ENCODE data around the gene CEP70.
"Not testable (repeated sequence)": the region's sequence is repeated elsewhere in the genome, so short reads cannot be mapped to it uniquely, and the experiment has no call there.

CEP70 gene

GRCh38 chr3:138459619-138460535 is 134.2 kb downstream of the CEP70 start:
- TF ChIP-seq POLR2A (IDR thresholded peaks at IDR 0.05; ENCODE audit: low read depth, low read length) = no peak
- FAIRE-seq (no peak), DNase-seq (ENCODE audit: insufficient read length, low spot score) (no peak)

DNA sequence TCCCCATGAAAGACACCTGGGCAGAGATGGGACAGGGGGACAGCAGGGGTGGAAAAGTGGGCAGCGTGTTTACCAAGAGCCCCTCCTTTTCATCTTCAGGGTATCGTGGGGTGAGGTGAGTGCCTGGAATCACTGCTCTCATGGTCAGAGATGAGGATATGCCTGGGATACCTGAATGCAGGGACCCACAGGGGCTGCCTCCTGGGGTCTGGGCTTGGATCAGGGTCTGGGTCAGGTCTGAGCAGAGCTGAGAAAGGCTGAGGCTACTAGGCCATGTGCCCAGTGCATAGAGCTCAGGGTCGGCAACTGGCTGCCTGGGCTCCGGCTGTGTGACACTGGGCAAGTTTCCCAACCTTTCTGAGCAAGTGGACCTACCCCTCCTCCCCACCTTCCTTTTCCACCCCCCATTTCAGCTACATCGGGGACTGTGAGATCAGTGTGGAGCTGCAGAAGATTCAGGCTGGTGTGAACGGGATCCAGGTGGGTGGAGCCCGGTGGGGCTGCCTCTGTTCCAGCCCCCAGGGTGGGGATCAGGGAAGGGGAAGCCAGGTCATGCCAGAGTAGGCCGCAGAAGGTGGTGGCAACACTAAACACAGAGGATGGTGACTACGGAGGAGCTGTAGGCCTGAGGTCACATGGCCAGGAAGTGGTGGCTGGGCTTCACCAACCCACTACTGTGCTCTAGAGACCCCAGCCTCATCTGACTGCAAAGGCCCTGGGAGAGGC is 135.1 kb downstream of the CEP70 start:
- no peak for TF ChIP-seq POLR2A (IDR thresholded peaks at IDR 0.05; ENCODE audit: low read depth, low read length)
- FAIRE-seq (no peak), DNase-seq (ENCODE audit: insufficient read length, low spot score) (no peak)

- no peak for TF ChIP-seq POLR2A (IDR thresholded peaks at IDR 0.05; ENCODE audit: low read depth, low read length)
- DNase-seq (ENCODE audit: insufficient read length, low spot score) = no peak
- no peak for FAIRE-seq
Measured at GRCh38 chr3:138457863-138458735, 136.0 kb downstream of the CEP70 start.

DNA sequence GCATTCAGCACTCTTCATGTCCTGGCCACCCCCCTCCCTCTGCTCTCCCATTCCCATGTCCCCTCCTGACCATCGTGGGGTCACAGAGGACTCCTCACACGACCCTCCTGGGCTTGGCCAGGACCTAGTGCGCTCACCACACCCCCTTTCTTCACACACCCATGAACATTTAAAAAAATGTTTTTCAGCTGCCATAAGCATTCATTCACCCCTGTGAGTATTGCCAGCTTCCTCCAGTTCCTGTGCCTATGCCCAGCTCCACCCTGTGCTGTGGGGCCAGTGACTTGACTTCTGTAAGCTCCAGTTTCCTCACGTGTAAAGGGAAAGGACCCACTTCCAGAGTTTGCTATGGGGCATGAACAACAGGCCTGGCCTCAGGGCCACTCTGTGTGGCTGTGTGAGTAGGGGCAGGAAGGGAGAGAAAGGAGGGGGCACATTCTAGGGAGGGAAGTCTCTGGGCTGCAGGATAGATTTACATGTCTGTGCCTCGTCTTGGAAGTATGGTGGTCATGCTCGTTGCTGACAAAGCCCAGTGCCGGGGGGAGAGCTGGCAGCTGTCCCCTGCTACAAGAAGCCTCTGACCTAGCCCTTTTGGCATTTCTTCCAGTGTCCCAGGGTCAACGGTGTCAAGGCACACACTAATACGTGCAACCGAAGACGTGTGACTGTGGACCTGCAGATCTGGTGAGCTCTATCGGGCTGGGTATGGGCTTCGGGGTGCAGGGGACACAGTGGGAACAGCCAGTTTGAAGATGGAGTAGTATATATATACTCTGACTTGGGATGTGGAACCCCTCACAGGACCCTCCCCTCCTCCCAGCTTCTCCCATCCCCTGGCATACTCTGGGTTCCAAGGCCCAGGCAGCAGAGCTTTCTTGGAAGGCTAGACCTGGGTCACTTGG is 136.8 kb downstream of the CEP70 start:
- DNase-seq (ENCODE audit: insufficient read length, low spot score) = no peak
- no peak for TF ChIP-seq POLR2A (IDR thresholded peaks at IDR 0.05; ENCODE audit: low read depth, low read length)
- FAIRE-seq = no peak

- no peak for TF ChIP-seq POLR2A (IDR thresholded peaks at IDR 0.05; ENCODE audit: low read depth, low read length)
- no peak for FAIRE-seq
- no peak for DNase-seq (ENCODE audit: insufficient read length, low spot score)
Measured at GRCh38 chr3:138455801-138456716, 138.0 kb downstream of the CEP70 start.

GRCh38 chr3:138453940-138454339 is 140.1 kb downstream of the CEP70 start:
- not testable (repeated sequence) for DNase-seq (ENCODE audit: insufficient read length, low spot score); FAIRE-seq

DNA sequence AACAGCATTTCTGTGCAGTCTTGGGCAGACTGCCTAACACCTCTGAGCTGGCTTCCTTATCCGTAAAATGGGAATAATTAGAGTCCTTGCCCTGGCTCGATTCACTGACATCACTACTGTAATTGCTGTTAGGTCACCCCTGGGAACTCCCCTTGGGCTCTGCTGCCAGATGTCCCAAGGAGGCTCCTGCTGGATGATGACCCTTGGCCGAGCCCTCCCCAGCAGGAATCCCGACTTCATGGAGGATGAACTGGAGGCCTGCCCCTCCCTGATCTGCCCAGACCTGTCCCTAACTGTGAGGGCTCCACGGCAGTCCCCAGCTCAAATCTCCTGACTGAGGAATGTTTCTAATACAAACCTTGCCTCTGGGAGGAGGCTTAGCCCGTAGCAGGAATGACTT is 141.6 kb downstream of the CEP70 start:
- FAIRE-seq = no peak
- TF ChIP-seq POLR2A (IDR thresholded peaks at IDR 0.05; ENCODE audit: low read depth, low read length) = no peak
- no peak for DNase-seq (ENCODE audit: insufficient read length, low spot score)

DNA sequence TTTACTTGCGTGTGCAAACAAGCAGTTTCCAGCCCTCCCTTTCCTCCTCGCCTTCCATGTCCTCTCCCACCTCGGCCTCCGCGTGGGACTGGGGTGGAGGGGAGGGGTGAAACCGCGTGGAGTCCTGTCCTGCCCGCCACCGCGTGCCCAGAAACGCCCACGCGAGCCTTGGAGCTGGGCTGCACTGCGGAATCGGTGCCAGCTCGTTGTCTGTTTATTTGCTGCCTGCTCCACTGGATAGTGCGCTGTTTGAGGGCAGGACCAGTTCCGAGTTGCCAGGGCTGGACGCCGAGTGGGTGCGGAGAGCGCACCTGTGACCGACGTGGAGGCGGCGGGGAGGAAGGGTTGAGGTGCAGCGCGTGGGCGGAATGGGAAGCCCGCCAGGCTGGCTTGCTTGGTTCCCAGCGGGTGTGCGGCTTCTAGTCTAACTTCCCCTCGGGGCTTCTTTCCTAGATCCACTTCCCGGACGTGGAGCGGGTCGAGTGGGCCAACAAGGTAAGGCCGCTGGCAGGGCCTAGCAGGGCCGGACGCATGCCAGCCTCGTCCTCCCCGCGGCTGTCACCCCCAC is 142.4 kb downstream of the CEP70 start:
- no peak for FAIRE-seq

GRCh38 chr3:138450704-138451424 is 143.2 kb downstream of the CEP70 start:
- DNase-seq (ENCODE audit: insufficient read length, low spot score) (no peak), FAIRE-seq (no peak)
- TF ChIP-seq POLR2A (IDR thresholded peaks at IDR 0.05; ENCODE audit: low read depth, low read length) = no peak

More for the DNA sequence above, 142.4 kb downstream of the CEP70 start:
- DNase-seq (ENCODE audit: insufficient read length, low spot score) = no peak
- no peak for TF ChIP-seq POLR2A (IDR thresholded peaks at IDR 0.05; ENCODE audit: low read depth, low read length)

DNA sequence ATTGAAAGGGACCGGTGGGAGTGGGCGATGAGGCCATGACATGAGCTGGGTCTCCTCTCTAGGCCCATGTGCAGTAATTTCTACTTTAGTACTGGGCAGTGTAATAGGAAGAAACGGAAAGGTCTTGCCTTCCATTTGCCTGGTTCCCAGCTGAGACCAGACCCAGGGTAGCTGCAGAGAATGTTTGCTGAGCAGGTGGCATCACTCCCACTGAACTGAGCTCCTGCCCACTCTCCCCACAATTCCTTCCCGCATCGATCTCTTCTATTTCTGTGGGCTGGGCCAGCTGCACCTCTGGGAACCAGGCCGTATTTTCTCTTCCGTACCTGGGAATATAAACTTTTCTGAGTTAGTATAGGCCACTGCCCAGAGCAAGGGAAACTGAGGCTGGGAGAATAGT is 143.9 kb downstream of the CEP70 start:
- DNase-seq (ENCODE audit: insufficient read length, low spot score) = no peak
- FAIRE-seq = no peak
- no peak for TF ChIP-seq POLR2A (IDR thresholded peaks at IDR 0.05; ENCODE audit: low read depth, low read length)

- DNase-seq (ENCODE audit: insufficient read length, low spot score) (no peak), FAIRE-seq (no peak)
- no peak for TF ChIP-seq POLR2A (IDR thresholded peaks at IDR 0.05; ENCODE audit: low read depth, low read length)
Measured at GRCh38 chr3:138449490-138449889, 144.6 kb downstream of the CEP70 start.

Measured in H54 (cell line).